ENCODE measurements around the gene MFSD11.
"Not testable (repeated sequence)": the region's sequence is repeated elsewhere in the genome, so short reads cannot be mapped to it uniquely, and the experiment has no call there.

Gene MFSD11

GRCh38 chr17:76775021-76775600, 37.2 kb downstream of the MFSD11 start:
- TF ChIP-seq CTCF (IDR thresholded peaks at IDR 0.05; ENCODE audit: low read depth, low read length), result no peak
- in situ Hi-C loops (cut with HindIII; ENCODE audit: low sequenced_read_pairs), result no loop called here
- H3K4me3 ChIP-seq (ENCODE audit: low read depth, low read length), result no peak overlapping the region
- DNase-seq (ENCODE audit: low read depth, low spot score), result no peak

GRCh38 chr17:76781056-76781982, 43.4 kb downstream of the MFSD11 start:
- TF ChIP-seq CTCF (IDR thresholded peaks at IDR 0.05; ENCODE audit: low read depth, low read length), result peak; percentile 10
- no peak for DNase-seq (ENCODE audit: low read depth, low spot score)
- in situ Hi-C loops (cut with HindIII; ENCODE audit: low sequenced_read_pairs), result no loop called here
- no peak overlapping the region for H3K4me3 ChIP-seq (ENCODE audit: low read depth, low read length)

- TF ChIP-seq CTCF (IDR thresholded peaks at IDR 0.05; ENCODE audit: low read depth, low read length), result no peak
- DNase-seq (ENCODE audit: low read depth, low spot score), result no peak
- H3K4me3 ChIP-seq (ENCODE audit: low read depth, low read length), result no peak overlapping the region
- in situ Hi-C loops (cut with HindIII; ENCODE audit: low sequenced_read_pairs), result no loop called here
Observed at GRCh38 chr17:76783146-76783545, 45.2 kb downstream of the MFSD11 start.

- TF ChIP-seq CTCF (IDR thresholded peaks at IDR 0.05; ENCODE audit: low read depth, low read length), result no peak
- H3K4me3 ChIP-seq (ENCODE audit: low read depth, low read length), result no peak overlapping the region
- no peak for DNase-seq (ENCODE audit: low read depth, low spot score)
- in situ Hi-C loops (cut with HindIII; ENCODE audit: low sequenced_read_pairs), result no loop called here
Observed at GRCh38 chr17:76784926-76785325, 47.0 kb downstream of the MFSD11 start.

GRCh38 chr17:76787866-76788265, 49.9 kb downstream of the MFSD11 start:
- in situ Hi-C loops (cut with HindIII; ENCODE audit: low sequenced_read_pairs); DNase-seq (ENCODE audit: low read depth, low spot score); H3K4me3 ChIP-seq (ENCODE audit: low read depth, low read length): not testable (repeated sequence)

GRCh38 chr17:76789235-76789788, 51.4 kb downstream of the MFSD11 start:
- DNase-seq (ENCODE audit: low read depth, low spot score), result no peak
- TF ChIP-seq CTCF (IDR thresholded peaks at IDR 0.05; ENCODE audit: low read depth, low read length), result no peak
- no peak overlapping the region for H3K4me3 ChIP-seq (ENCODE audit: low read depth, low read length)
- in situ Hi-C loops (cut with HindIII; ENCODE audit: low sequenced_read_pairs), result no loop called here

All from astrocyte of the spinal cord (primary cell).